ENCODE results near the gene WDR4.
"Not testable (repeated sequence)": the region's sequence is repeated elsewhere in the genome, so short reads cannot be mapped to it uniquely, and the experiment has no call there.

The WDR4 gene

DNA sequence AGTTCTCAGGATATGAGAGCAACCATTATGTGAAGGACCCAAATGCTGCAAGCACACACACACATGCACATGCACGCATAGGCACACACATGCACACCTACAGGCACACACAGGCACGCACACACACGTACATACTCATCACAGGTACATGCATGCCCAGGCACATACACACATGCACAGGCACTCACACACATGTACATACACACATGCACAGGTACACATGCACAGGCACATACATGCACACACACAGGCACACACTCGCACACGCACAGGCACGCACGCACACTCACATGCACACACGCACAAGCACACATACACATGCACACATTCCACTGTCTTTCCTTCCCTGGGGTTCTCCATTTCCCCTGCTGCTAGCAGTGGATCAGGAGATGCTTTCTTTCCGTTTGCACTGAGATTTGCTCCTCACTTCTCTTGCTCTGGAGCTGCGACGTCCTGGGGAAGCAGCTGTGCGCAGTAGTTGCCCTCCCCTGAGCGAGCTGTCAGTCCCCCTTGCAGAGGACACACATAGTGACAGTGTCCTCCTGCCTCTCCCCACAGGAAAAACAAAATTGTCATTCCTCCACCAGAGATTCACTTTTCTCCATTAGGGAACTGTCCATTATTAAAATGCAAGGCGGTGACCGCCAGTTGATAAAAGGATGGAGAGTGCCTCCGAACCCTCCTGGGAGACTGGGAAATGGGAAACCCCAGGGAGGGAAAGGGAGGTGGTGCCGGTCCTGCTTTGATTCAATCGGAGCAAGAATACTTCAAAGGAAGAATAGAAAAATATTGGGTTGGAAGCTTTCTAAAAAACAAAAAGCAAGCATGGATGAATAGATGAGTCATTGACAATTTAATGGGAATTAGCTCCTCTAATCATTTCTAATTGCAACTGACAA lies 69.5 kb downstream of the WDR4 start:
- no peak for DNase-seq

GRCh38 chr21:42809171-42809570 lies 70.2 kb downstream of the WDR4 start:
- no peak for DNase-seq

DNA sequence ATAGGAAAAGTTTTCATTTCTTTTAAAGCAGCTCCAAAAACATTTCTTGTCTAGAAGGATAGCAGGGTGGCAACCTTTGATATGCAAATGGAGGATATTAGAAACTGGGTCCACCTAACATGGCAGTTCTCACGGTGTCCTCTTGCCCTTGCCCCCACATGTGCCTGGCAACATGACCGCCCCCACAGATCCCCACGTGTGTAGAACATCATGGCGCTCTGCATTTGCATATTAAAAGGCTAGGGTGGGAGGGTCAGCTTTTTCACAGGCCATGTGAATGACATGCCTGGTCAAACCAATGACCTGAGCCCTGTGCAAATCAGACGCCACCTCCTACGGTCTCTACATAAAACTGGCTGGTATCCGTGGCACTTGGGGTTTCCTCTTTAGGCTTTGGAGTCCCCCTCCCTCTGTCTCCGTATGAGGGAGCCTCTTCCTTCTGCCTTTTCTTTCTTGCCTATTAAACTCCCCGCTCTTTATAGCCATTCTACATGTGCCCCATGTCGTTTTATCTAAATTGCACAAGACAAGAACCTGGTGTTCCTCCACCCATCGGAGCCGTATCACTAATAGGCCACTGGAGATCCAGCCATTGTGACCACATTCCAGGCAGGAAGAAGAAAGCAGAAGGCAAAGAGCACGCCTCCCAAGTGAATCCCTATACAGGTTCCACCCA lies 71.3 kb downstream of the WDR4 start:
- DNase-seq: no peak

GRCh38 chr21:42807293-42807895 lies 71.9 kb downstream of the WDR4 start:
- DNase-seq: not testable (repeated sequence)

- no peak for DNase-seq
Observed at GRCh38 chr21:42806509-42807140, 72.7 kb downstream of the WDR4 start.

DNA sequence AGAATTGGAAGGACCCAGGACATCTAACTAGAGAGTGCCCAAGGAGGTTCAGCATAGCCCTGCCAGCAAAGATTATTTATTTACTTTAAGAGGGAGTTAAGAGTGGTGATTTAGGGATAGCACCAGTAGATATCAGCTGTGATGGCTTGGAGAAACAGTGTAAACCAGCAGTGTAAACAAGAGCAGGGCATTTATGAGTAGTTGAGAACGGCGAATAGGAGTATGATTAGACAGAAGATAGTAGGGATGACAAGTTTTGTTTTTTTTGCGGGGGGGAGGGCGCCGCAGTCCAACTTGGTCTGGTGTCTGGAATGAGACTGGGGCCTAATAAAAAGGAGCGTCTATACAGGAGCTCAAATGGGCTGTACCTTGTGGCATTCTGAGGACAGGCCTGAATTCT lies 77.7 kb downstream of the WDR4 start:
- DNase-seq: not testable (repeated sequence)

- DNase-seq: no peak
Observed at GRCh38 chr21:42799948-42800347, 79.4 kb downstream of the WDR4 start.

- no peak for DNase-seq
Observed at GRCh38 chr21:42799516-42799915, 79.8 kb downstream of the WDR4 start.
